Measurements from ENCODE around the gene IFT20.

The IFT20 gene, protein sequence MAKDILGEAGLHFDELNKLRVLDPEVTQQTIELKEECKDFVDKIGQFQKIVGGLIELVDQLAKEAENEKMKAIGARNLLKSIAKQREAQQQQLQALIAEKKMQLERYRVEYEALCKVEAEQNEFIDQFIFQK

DNA sequence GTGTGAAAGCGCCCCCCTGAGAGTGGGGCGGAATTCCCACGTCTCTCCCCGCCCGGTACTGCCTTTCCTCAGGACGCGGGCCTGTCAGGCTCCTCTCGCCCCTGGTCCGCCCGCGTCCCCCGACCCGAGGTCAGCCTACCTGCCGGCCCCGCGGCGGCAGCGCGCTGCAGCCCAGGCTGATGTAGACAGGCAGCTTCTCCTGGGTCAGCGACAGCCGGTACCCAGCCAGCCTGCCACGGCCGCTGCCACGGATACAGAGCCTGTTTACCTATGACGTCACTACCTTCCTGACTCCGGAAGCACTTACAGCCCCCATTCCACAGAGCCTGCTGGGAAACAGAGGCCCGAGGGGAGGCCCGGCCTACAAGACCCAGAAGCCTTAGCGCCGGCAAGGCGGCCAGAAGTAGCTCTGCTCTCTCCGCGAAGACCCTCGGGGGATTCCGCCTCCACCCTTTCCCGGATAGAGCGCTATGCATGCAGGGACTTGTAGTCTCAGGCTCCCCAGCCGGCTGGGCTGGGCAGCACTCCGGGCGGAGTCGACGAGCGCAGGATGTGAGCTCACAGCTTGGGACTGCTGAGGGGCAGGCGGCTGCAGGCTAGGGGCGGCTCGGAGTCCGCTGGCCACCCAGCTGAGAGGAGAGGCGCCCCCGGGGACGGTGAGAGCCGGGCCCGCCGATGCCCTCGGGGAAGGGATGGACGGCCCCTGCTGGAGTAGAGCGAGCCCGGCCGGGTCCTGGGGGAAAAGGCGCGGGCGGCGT, at the start of gene IFT20, which contains the start of gene TNFAIP1:
IFT20 (minus strand) TSS at position 272 of the 758 bp plus-strand sequence. CDS start 3,487 bp downstream, outside the sequence.
TNFAIP1 (plus strand) TSS at position 561 of the 758 bp plus-strand sequence. CDS start 3,761 bp downstream, outside the sequence.
- DNase-seq: peak; percentile 99

DNA sequence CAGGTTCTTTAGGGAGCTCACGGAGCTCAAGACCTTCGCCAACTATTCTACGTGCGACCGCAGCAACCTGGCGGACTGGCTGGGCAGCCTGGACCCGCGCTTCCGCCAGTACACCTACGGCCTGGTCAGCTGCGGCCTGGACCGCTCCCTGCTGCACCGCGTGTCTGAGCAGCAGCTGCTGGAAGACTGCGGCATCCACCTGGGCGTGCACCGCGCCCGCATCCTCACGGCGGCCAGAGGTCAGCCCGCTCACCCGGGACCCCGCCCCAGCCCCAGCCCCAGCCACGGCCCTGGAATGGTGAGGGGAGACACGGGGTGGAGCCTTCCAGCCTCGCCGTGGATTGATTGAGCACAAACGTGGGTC, 49.7 kb upstream of the IFT20 start:
- DNase-seq: no peak

DNA sequence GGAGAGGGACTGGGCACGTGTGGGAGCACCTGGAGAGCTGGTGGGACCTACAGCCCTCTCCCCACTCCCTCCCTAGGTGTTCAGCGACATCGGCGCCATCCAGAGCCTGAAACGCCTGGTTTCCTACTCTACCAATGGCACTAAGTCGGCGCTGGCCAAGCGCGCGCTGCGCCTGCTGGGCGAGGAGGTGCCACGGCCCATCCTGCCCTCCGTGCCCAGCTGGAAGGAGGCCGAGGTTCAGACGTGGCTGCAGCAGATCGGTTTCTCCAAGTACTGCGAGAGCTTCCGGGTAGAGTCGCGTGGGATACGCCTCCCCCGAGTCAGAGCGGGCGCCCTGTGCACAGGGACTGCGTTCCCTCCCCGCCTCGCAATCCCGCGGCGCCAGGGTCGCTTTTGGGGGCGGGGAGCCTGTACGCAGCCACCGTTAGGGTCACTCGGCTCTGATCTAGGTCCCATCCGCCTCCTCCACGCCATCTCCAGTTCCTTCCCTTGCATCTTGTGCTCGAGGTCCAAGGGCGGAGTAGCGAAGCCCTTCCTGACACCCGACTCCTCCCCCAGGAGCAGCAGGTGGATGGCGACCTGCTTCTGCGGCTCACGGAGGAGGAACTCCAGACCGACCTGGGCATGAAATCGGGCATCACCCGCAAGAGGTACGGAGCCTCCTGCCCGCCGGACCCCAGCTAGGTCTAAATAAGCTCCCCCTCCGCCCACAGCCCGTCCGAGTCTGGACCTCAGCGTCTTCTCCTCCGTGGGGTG, 49.2 kb upstream of the IFT20 start:
- peak; percentile 85 for DNase-seq

DNA sequence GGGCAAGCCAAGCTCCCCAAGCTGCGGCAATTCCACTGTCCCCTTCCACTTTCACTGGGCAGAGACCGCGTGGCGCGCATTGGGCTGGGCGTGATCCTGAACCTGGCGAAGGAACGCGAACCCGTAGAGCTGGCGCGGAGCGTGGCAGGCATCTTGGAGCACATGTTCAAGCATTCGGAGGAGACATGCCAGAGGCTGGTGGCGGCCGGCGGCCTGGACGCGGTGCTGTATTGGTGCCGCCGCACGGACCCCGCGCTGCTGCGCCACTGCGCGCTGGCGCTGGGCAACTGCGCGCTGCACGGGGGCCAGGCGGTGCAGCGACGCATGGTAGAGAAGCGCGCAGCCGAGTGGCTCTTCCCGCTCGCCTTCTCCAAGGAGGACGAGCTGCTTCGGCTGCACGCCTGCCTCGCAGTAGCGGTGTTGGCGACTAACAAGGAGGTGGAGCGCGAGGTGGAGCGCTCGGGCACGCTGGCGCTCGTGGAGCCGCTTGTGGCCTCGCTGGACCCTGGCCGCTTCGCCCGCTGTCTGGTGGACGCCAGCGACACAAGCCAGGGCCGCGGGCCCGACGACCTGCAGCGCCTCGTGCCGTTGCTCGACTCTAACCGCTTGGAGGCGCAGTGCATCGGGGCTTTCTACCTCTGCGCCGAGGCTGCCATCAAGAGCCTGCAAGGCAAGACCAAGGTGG, 46.0 kb upstream of the IFT20 start:
- DNase-seq: peak; percentile 68

DNA sequence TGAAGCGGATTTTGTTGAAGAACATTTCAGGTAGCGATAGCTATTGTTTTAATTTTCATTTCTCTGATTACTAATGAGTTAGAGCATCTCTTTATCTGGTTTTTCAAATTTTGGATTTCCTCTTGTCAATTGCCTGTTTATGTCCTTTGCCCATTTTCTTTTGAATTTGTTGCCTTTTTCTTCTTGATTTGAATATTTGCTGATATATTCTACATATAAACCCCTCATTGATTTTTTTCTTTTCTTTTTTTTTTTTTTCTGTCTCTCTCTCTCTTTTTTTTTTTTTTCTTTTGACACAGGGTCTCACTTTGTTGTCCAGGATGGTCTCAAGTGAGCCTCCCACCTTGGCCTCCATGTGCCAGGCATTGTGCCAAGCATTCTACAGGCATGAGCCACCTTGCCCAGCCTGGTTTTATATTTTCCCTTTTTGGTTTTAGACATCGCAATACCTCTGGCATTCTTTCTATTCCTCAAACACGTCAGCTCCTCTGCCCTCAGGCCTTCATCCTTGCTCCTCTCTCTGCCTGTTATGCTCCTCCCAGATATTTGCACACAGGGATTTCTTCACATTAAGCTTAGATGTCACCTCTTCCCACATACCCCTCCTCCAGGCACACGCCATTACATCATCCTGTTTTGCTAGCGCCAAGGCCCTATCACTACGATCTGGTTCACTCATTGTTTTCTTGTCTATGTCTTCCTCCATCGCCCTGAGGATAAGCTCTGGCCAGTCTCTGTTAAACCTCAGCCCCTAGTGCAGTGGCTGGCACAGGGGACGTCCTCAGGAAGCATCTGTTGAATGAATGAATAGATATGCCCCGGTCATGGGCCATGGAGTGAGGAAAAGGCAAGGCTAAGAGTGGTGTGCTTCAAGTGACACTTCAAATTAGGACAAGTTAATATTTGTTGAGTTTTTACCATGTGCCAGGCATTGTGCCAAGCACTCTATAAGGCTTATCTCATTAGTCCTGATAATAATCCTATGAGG, 44.8 kb upstream of the IFT20 start:
- DNase-seq: peak; percentile 35

DNA sequence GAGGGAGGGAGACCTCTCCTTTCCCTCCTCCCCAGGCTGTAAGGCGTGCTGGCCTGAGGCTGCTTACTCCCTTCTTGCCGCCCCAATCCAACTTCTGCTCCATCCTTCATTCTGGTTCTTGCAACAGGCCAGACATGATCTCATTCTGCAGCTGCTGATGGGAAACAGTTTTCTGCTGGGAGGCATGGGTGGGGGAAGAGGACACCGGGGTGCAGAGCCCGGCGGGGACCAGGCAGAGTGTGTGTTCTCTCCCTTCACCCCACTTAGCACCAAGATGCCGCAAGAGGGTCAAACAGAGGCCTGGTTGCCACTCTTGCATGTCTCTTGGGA, 37.6 kb upstream of the IFT20 start:
- DNase-seq: no peak

DNA sequence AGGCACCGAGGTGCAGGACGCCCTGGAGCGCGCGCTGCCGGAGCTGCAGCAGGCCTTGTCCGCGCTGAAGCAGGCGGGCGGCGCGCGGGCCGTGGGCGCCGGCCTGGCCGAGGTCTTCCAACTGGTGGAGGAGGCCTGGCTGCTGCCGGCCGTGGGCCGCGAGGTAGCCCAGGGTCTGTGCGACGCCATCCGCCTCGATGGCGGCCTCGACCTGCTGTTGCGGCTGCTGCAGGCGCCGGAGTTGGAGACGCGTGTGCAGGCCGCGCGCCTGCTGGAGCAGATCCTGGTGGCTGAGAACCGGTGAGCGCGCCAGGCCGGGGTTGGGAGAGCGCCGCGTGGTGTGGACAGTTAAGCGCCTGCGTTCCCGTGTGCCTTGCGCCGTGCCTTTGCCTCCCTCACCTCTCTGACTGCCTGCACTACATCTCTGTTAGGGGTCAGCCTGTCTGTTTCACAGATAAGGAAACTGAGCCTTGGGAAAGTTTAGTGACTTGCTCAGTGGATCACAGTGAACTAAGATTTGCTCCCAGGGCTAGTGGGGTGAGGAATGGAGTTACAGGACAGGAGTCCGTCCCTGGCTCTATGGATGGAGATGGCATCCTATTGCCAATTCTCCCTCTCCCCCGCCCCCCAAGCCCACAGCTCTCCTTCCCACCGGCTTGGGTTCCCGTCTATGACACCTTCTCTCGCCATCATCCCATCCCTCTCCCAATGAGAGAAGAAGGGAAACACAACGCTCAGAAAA, 37.1 kb upstream of the IFT20 start:
- DNase-seq: no peak

DNA sequence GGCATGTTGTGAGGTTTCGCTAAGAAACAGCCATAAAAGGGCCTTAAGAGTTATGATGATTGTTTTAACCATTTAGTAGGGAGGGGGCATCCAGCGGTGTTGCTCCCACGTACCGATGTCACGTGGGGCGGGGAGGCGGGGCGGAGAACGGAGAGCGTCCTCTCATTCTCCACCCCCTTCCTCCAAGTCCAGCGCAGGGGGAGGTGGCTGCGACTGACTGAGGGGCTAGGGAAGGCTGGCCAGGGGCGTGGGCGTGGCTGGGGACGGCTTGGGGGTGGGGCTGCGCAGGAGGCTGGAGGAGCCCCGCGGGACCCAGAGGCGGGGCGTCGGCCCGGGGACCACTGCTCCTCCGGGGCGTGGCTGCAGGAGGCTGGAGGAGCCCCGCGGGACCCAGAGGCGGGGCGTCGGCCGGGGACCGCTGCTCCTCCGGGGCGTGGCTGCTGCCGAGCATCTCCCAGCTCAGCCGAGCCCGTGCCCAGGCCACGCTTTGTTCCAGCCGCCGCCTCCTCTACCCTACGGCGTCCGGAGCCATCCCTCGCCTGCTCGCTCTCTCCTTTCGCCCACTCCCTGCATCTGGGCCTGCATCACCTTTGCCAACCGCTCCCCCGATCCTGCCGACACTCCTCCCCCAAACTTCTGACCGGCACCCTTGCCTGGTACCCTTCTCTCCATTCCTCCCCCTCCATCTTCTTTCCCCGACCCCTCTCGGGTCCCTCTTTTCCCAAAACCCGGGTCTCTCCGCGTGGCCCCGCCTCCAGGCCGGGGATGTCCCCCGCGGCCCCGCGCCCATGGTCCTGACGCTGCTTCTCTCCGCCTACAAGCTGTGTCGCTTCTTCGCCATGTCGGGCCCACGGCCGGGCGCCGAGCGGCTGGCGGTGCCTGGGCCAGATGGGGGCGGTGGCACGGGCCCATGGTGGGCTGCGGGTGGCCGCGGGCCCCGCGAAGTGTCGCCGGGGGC, 36.3 kb upstream of the IFT20 start, which contains the start of gene SARM1:
SARM1 (plus strand) TSS at position 450 of the 958 bp plus-strand sequence; CDS start at position 789, 339 bp downstream.
- peak; percentile 72 for DNase-seq

DNA sequence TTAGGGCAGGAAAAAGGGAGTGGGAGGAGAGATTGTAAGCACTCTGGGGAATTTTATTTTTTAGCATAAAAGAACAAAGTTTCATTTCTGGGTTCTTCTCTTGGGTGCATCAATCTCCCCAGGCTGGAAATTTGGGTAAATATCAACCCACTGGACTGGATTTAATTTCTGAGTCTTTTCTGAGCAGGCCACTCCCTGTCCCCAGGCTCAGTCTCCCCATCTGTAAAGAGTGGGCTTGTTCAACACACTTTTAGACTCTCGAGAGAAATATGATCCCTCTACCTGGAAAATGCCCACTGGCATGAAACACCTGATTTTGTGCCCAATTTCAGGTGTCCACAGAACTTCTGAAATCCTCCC, 35.5 kb upstream of the IFT20 start:
- DNase-seq: no peak

DNA sequence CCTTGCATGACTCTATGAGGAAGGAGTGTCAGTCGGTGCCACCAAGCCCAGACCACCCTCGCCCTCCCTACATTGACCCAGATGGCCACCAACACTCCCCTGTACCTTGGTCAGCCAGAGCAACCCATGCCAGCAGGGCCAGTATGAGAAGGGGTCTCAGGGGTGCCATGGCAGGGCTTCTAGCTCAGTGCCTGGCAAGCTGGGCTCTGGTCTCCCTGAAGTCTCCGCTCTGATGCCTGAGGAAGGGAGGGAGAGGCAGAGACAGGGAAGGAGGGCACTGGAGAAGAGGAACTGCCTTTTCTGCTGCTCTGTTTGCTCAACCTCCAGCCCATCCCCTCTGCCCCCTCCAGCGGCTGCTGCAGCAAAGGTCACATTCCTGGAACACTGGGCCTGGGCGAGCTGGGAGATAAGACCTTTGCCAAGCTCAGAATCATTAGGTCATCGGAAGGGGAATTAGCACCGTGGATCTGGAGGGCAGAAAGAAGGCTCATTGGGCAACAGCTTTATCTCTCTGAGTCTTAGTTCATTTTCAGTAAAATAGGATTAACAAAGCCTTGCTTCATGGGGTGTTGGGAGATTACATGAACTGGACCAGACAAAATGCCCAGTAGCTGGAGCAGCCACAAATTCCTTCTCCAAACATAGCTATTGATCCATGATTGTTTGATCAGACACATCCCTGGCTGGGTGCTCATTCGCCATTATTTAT, 34.9 kb upstream of the IFT20 start, which contains the start of gene VTN:
VTN (minus strand) TSS at position 273 of the 709 bp plus-strand sequence; CDS start at position 169, 104 bp downstream.
- DNase-seq: peak; percentile 47

DNA sequence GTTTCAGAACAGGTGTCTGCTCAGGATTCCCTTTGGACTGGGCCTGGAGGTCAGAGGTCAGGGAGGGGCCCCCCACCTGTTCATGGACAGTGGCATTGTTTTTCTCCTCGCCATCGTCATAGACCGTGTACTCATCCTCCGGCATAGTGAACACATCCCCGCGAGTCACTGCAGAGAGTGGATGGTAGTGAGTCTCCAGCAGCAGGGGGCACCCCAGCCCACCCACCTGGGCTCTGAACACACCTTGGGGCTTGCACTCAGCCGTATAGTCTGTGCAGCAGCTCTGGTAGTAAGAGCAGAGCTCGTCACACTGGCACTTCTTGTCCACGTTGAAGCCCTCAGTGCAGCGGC, 34.4 kb upstream of the IFT20 start:
- no peak for DNase-seq

DNA sequence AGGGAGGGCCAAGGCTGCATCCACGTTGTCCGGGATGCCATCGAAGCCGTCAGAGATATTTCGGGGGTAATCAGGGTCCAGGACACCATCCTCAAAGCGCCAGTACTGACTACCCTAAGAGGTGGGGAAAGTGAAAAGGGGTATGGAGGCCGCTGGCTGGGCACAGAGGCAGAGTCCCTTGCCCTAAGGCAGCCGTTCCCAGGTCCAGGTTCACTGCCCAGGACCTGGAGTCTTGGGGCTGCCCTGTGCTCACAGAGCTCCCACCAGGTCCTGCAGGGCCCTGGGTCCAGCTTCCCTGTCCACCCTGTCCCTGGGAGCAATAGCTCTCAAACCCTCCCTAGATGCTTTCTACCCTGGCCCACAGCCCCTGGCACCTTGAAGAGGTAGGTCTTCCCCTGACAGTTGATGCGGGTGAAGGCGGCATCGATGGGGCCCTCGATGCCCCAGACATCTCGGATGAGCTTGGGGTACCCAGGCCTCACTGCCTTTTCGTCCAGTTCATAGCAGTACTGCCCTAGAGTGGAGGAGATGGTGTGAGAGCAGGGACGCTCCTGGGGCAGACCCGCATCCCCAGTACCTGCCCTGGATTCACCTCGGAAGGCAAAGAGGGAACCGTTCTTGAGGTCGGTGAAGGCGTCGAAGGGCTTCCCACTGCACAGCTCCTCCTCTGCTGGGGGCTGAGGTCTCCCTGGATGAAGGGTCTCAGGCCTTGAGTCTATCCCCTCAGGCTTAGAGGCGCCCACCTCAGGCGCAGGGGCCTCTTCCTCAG, 33.8 kb upstream of the IFT20 start:
- DNase-seq: no peak

DNA sequence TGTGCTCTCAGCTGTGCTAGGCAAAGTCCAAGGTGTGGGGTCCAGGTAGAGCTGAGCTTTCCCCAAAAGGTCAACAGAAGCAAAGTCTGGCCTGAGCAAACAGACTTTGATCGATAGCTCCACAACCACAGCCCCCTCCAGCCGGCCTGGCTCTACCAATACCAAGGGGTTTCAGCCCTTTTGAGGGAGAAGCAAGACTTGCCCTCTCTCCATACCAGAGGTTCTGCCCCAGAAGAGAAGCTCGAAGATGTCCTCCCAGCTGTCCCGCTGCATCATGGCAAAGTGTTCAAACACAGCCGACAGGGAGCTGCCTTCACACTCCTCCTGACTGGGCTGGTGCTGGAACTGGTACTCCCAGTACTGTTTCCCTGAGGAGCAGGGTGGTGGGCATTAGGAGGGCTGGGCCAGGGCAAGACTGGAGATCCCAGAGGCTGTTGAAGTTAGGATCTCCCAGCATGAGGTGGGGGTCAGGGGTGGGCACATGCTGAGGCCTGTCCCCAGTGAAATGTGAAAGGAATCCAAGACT, 33.1 kb upstream of the IFT20 start:
- no peak for DNase-seq

DNA sequence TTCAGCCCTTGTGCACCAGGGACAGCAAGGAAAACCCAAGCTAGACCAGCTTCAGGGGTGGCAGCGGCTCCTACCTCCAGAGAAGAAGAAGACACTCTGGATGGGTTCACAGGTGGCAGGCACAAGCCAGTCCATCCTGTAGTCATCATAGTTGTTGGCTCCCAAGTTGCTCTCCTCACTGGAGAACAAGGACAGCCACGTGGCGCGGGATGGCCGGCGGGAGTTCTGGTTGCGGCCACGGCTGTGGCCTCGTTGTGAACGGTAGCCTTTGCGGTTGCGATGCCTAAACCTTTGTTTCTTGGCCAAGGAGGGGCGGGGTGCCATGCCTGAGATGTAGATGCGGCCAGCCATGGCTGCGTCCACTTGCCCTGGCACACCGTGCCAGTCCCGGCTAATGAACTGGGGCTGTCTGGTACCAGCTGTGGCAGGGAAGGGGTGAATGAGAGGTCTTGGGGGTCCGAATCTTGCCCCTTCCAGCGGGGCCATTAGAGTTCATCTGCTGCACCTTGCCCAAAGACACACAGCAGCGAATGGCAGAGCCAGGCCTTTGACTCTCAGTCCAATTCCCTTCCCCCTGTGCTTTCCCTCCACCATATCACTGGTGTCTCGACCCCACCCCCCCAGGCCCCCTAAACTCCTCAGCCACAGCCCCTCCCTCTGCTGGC, 32.5 kb upstream of the IFT20 start:
- no peak for DNase-seq

DNA sequence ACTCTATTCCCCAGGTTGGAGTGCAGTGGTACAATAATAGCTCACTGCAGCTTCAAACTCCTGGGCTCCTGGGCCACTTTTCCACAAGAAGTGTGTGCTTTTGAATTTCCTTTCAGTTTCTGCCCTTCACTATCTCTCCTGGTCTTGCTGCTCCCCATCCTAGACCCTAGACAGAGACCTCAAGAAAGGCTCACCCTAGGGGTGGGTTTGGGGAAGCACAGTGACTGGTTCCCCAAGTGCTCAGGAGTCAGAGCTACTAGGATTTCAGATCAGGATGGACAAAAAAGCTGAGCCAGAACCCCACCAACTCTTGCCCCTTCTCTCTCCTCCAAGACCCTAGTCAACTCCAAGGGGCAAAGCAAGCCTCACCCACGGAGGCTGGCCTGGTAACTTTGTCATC, 31.3 kb upstream of the IFT20 start:
- no peak for DNase-seq

DNA sequence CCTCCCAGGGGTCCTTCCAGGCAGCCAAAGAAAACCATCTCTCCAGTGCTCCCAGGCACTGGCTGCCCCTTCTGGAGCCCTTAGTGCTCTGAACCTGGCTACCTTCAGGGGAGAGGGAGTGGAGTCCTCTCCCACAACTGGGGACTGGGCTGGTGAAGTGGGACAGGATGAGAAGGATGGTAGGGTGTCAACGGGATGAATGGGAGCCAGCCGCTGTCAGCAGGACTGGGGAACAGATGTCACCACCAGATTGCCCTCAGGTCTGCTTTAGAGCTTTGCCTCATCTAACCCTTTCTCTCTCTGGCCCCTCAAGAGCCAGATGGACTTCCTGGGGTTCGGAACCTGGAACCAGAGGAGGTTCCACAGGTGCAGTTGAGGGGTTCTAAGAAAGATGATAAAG, 30.2 kb upstream of the IFT20 start:
- no peak for DNase-seq

DNA sequence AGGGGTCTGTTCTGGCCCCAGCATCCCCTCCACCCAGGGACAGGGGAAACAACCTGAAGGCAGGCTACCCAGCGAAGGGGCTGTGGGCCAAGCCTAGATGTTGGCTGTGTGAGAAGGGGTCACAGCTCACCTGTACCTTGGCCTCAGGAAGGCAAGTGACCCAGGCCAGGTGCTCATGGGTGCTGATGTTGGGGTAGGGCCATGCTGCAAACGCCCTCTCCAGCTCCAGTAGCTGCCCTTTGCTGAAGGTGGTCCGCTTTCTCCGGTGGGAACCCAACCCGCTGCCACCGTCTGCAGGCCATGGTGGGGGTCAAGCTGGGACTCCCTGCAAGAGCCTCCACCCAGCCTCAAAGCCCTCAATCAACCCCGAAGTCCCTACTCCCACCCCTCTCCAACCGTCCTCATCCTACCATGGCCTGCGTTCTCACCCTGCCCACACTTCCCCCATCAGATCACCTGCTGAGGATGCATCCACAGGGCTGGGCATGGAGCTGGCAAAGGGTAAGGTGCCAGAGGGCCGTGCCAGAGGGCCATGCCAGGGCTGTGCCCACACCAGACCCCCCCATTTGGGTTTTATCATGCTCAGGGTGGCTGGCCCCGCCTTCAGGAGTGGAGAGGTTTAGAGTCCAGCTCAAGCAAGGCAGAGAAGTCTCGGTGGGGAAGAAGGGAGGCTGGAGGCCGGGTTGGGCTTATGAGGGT, 29.5 kb upstream of the IFT20 start, which contains the start of gene SEBOX:
SEBOX (minus strand) TSS at position 535 of the 699 bp plus-strand sequence; CDS start at position 487, 48 bp downstream.
- no peak for DNase-seq

All from hematopoietic multipotent progenitor cell treated with erythropoietin and hydrocortisone succinate and interleukin-3 and kit ligand, for 6 days (in vitro differentiated cells).